Effector memory CD4-positive, alpha-beta T cell (primary cell): ENCODE results near the gene BBOF1.
"Not testable (repeated sequence)": the region's sequence is repeated elsewhere in the genome, so short reads cannot be mapped to it uniquely, and the experiment has no call there.

Source experiments
- DNase-seq, 3 donors: peaks; one replicate each; pipeline ENCODE4 v3.0.0-alpha.2; 2020
- H3K27ac ChIP-seq: 2 replicates; pipeline ENCODE4 v1.7.0; 2013; ENCODE audit warnings: mild to moderate bottlenecking, low read length, moderate library complexity; ENCODE audit not compliant: insufficient read depth, poor library complexity, severe bottlenecking
- H3K27me3 ChIP-seq: replicated peaks from 2 replicates; pipeline ENCODE4 v1.7.0; 2013; ENCODE audit warnings: mild to moderate bottlenecking, low read length; ENCODE audit not compliant: insufficient read depth, control insufficient read depth, poor library complexity, severe bottlenecking
- H3K36me3 ChIP-seq: 2 replicates; pipeline ENCODE4 v1.7.0; 2013; ENCODE audit warnings: mild to moderate bottlenecking, low read length, moderate library complexity; ENCODE audit not compliant: control insufficient read depth, insufficient read depth
- H3K4me1 ChIP-seq: 2 replicates; pipeline ENCODE4 v1.7.0; 2013; ENCODE audit warnings: low read length, mild to moderate bottlenecking; ENCODE audit not compliant: control insufficient read depth, insufficient read depth, poor library complexity, severe bottlenecking
- H3K4me3 ChIP-seq: 2 replicates; pipeline ENCODE4 v1.7.0; 2013; ENCODE audit warnings: low read length, low read depth, mild to moderate bottlenecking; ENCODE audit not compliant: insufficient read depth, poor library complexity, severe bottlenecking
- H3K9me3 ChIP-seq: 2 replicates; pipeline ENCODE4 v1.7.0; 2013; ENCODE audit warnings: mild to moderate bottlenecking, low read length, moderate library complexity; ENCODE audit not compliant: control insufficient read depth

BBOF1 gene

GRCh38 chr14:74085047-74085637 lies 66.0 kb downstream of the BBOF1 start:
- H3K27me3 ChIP-seq: no peaks in the 10 kb centered on the region
- H3K9me3 ChIP-seq: no peaks in the 10 kb centered on the region
- peaks cover 5% of the 10 kb centered on the region for H3K4me1 ChIP-seq
- H3K27ac ChIP-seq: peak overlapping the region; percentile 71
- no peaks in the 10 kb centered on the region for H3K36me3 ChIP-seq
- no peak for DNase-seq
- peak overlapping the region; percentile 74 for H3K4me3 ChIP-seq

GRCh38 chr14:74085828-74086227 lies 66.7 kb downstream of the BBOF1 start:
- DNase-seq: no peak
- H3K27me3 ChIP-seq: no peaks in the 10 kb centered on the region
- no peaks in the 10 kb centered on the region for H3K9me3 ChIP-seq
- peak overlapping the region; percentile 74 for H3K4me3 ChIP-seq
- no peaks in the 10 kb centered on the region for H3K36me3 ChIP-seq
- peaks cover 5% of the 10 kb centered on the region for H3K4me1 ChIP-seq
- no peak overlapping the region for H3K27ac ChIP-seq

DNA sequence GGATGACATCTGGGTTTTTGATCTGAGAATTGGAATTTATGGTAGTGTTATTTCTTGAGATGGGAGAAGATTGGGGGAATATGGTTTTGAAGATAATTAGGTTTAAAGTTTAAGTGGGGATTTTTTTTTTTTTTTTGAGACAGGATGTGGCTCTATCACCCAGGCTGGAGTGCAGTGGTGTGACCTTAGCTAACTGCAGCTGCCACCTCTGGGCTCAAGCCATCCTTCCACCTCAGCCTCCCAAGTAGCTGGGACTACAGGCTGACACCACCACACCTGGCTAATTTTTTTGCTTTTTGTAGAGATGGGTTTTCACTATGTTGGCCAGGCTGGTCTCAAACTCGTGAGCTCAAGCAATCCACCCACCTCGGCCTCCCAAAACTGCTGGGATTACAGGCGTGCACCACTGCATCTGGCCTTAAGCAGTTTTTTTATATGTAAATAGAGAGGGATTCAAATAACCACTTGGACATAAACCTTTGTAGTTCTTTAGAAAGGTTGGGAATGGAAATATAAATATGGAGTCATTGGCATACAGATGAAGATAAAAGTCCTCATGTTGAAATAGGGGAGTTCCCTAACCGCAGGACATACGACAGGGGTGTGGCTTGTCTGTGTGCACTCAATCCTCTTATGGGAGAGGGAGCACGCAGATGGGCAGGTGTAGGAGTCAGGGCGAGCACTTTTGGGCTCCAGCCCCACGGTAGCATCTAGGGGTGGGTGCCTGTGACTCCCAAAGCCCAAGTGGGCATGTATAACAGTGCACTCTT lies 70.3 kb downstream of the BBOF1 start:
- no peaks in the 10 kb centered on the region for H3K27me3 ChIP-seq
- H3K36me3 ChIP-seq: no peaks in the 10 kb centered on the region
- no peaks in the 10 kb centered on the region for H3K9me3 ChIP-seq
- no peak for DNase-seq
- peaks cover 5% of the 10 kb centered on the region for H3K4me1 ChIP-seq
- H3K4me3 ChIP-seq: no peak overlapping the region
- H3K27ac ChIP-seq: no peak overlapping the region

- no peaks in the 10 kb centered on the region for H3K9me3 ChIP-seq
- no peak overlapping the region for H3K4me3 ChIP-seq
- no peaks in the 10 kb centered on the region for H3K27me3 ChIP-seq
- DNase-seq: no peak
- H3K27ac ChIP-seq: no peak overlapping the region
- H3K4me1 ChIP-seq: no peaks in the 10 kb centered on the region
- H3K36me3 ChIP-seq: peaks cover 5% of the 10 kb centered on the region
These were observed 86.2 kb downstream of the BBOF1 start for GRCh38 chr14:74105381-74105780.

GRCh38 chr14:74109369-74109768 lies 90.2 kb downstream of the BBOF1 start:
- H3K27ac ChIP-seq: no peak overlapping the region
- no peak for DNase-seq
- H3K4me3 ChIP-seq: no peak overlapping the region
- peaks cover 5% of the 10 kb centered on the region for H3K36me3 ChIP-seq
- H3K9me3 ChIP-seq: no peaks in the 10 kb centered on the region
- H3K4me1 ChIP-seq: no peaks in the 10 kb centered on the region
- no peaks in the 10 kb centered on the region for H3K27me3 ChIP-seq

DNA sequence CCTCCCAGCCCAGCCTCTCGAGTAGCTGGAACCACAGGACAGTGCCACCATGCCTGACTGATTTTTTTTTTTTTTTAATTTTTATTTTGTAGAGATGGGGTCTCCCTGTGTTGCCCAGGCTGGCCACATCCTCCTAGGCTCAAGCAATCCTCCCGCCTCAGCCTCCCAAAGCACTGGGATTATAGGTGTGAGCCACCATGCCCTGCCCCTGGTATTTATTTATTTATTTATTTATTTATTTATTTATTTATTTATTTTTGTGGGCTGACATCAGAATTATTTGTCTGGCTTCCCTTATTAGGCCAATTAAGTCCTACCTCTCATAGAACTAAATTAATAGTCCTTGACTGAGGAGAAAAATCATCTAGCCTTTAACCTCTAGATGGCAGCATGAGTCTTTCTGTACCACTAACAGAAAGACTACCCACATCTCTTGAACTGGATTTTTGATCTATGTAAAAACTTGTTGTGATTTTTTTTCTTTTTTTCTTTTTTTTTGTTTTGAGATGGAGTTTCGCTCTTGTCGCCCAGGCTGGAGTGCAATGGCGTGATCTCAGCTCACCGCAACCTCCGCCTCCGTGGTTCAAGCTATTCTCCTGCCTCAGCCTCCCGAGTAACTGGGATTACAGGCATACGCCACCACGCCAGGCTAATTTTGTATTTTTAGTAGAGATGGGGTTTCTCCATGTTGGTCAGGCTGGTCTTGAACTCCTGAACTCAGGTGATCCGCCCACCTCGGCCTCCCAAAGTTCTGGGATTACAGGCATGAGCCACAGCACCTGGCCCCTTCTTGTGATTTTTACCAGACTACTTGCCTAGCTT lies 92.5 kb downstream of the BBOF1 start:
- H3K4me1 ChIP-seq, DNase-seq, H3K27me3 ChIP-seq, H3K36me3 ChIP-seq, H3K27ac ChIP-seq, H3K9me3 ChIP-seq, H3K4me3 ChIP-seq: not testable (repeated sequence)
